Measurements from ENCODE around the gene DOCK1.

Gene DOCK1

GRCh38 chr10:127408733-127409132 lies 503.5 kb downstream of the DOCK1 start:
- H3K27me3 ChIP-seq, result no peaks in the 10 kb centered on the region
- TF ChIP-seq CTCF (IDR thresholded peaks at IDR 0.05), result no peak
- no peaks in the 10 kb centered on the region for H3K36me3 ChIP-seq
- no peak overlapping the region for H3K27ac ChIP-seq
- H3K4me1 ChIP-seq (ENCODE audit: control insufficient read depth in 1 of 2, insufficient read depth in 1 of 2, low read depth in 1 of 2, low read length in 1 of 2), result peaks cover 18 to 24% of the 10 kb centered on the region in 2 experiments
- H3K4me3 ChIP-seq (ENCODE audit: low read depth in 1 of 2, low read length in 1 of 2), result no peak overlapping the region
- H3K9me3 ChIP-seq, result no peaks in the 10 kb centered on the region

- H3K4me3 ChIP-seq (ENCODE audit: low read depth in 1 of 2, low read length in 1 of 2), result peak overlapping the region in 1 of 2 experiments; percentile 35
- no peaks in the 10 kb centered on the region for H3K27me3 ChIP-seq
- no peaks in the 10 kb centered on the region for H3K9me3 ChIP-seq
- peak overlapping the region; percentile 71 for H3K27ac ChIP-seq
- peaks cover 18 to 24% of the 10 kb centered on the region in 2 experiments for H3K4me1 ChIP-seq (ENCODE audit: control insufficient read depth in 1 of 2, insufficient read depth in 1 of 2, low read depth in 1 of 2, low read length in 1 of 2)
- no peak for TF ChIP-seq CTCF (IDR thresholded peaks at IDR 0.05)
- H3K36me3 ChIP-seq, result no peaks in the 10 kb centered on the region
Measured at GRCh38 chr10:127410030-127410429, 504.8 kb downstream of the DOCK1 start.

- H3K27ac ChIP-seq, result no peak overlapping the region
- H3K9me3 ChIP-seq, result no peaks in the 10 kb centered on the region
- H3K36me3 ChIP-seq, result no peaks in the 10 kb centered on the region
- TF ChIP-seq CTCF (IDR thresholded peaks at IDR 0.05), result no peak
- H3K4me1 ChIP-seq (ENCODE audit: control insufficient read depth in 1 of 2, insufficient read depth in 1 of 2, low read depth in 1 of 2, low read length in 1 of 2), result peaks cover 18 to 24% of the 10 kb centered on the region in 2 experiments
- no peak overlapping the region for H3K4me3 ChIP-seq (ENCODE audit: low read depth in 1 of 2, low read length in 1 of 2)
- no peaks in the 10 kb centered on the region for H3K27me3 ChIP-seq
Measured at GRCh38 chr10:127411062-127411461, 505.8 kb downstream of the DOCK1 start.

- no peak overlapping the region for H3K27ac ChIP-seq
- H3K27me3 ChIP-seq, result no peaks in the 10 kb centered on the region
- no peak for TF ChIP-seq CTCF (IDR thresholded peaks at IDR 0.05)
- no peaks in the 10 kb centered on the region for H3K36me3 ChIP-seq
- H3K9me3 ChIP-seq, result no peaks in the 10 kb centered on the region
- no peak overlapping the region for H3K4me3 ChIP-seq (ENCODE audit: low read depth in 1 of 2, low read length in 1 of 2)
- peaks cover 18 to 24% of the 10 kb centered on the region in 2 experiments for H3K4me1 ChIP-seq (ENCODE audit: control insufficient read depth in 1 of 2, insufficient read depth in 1 of 2, low read depth in 1 of 2, low read length in 1 of 2)
Measured at GRCh38 chr10:127413326-127413725, 508.1 kb downstream of the DOCK1 start.

GRCh38 chr10:127414024-127414423 lies 508.8 kb downstream of the DOCK1 start:
- Histone ChIP-seq H3K4me3 (ENCODE audit: low read depth in 1 of 2, low read length in 1 of 2) (no peak overlapping the region), H3K4me1 (ENCODE audit: control insufficient read depth in 1 of 2, insufficient read depth in 1 of 2, low read depth in 1 of 2, low read length in 1 of 2) (peaks cover 18 to 23% of the 10 kb centered on the region in 2 experiments), H3K36me3 (no peaks in the 10 kb centered on the region), H3K9me3 (no peaks in the 10 kb centered on the region), H3K27ac (no peak overlapping the region), H3K27me3 (no peaks in the 10 kb centered on the region)
- no peak for TF ChIP-seq CTCF (IDR thresholded peaks at IDR 0.05)

GRCh38 chr10:127415116-127415515 lies 509.9 kb downstream of the DOCK1 start:
- TF ChIP-seq CTCF (IDR thresholded peaks at IDR 0.05), result no peak
- no peaks in the 10 kb centered on the region for H3K9me3 ChIP-seq

More at GRCh38 chr10:127415116-127415515, 509.9 kb downstream of the DOCK1 start:
- H3K27me3 ChIP-seq, result no peaks in the 10 kb centered on the region
- peaks cover 11 to 12% of the 10 kb centered on the region in 2 experiments for H3K4me1 ChIP-seq (ENCODE audit: control insufficient read depth in 1 of 2, insufficient read depth in 1 of 2, low read depth in 1 of 2, low read length in 1 of 2)
- no peaks in the 10 kb centered on the region for H3K36me3 ChIP-seq
- H3K27ac ChIP-seq, result no peak overlapping the region
- no peak overlapping the region for H3K4me3 ChIP-seq (ENCODE audit: low read depth in 1 of 2, low read length in 1 of 2)
